Small intestine (tissue), 7 donors: ENCODE data around the gene FBXO47. TPM values are rescaled to one million over a fixed set of nuclear protein-coding genes. Genes with fewer than 3 reads are reported as not detected.
"Not testable (repeated sequence)": the region's sequence is repeated elsewhere in the genome, so short reads cannot be mapped to it uniquely, and the experiment has no call there.

Source experiments
- DNase-seq, 2 donors: peaks; one replicate each; pipeline versions ENCODE4 v3.0.0 to v3.0.0-alpha.2; 2013
- FAIRE-seq: peaks from 2 replicates; lab custom pipeline; 2012; peaks lifted over from hg19 to GRCh38; lab: Jason Lieb, UNC
- H3K27ac ChIP-seq, 3 donors: one replicate each; pipeline ENCODE4 v1.5.1; 2013; ENCODE audit warnings: low read length in 2 of 3, mild to moderate bottlenecking in 2 of 3, control low read depth in 1 of 3, inconsistent platforms in 1 of 3, low read depth in 1 of 3, moderate library complexity in 1 of 3
- H3K27me3 ChIP-seq, 3 donors: one replicate each; pipeline ENCODE4 v1.6.1; 2013; ENCODE audit warnings: low read length in 3 of 3, inconsistent platforms in 1 of 3; ENCODE audit not compliant: control insufficient read depth in 3 of 3, insufficient read depth in 3 of 3
- H3K36me3 ChIP-seq, 3 donors: one replicate each; pipeline ENCODE4 v1.6.1; 2013; ENCODE audit warnings: low read length in 3 of 3, inconsistent platforms in 1 of 3, low read depth in 1 of 3, mild to moderate bottlenecking in 1 of 3, moderate library complexity in 1 of 3; ENCODE audit not compliant: control insufficient read depth in 3 of 3, insufficient read depth in 2 of 3
- H3K4me1 ChIP-seq, 3 donors: one replicate each; pipeline ENCODE4 v1.6.1; 2013; ENCODE audit warnings: low read length in 2 of 3, inconsistent platforms in 1 of 3, low read depth in 1 of 3, mild to moderate bottlenecking in 1 of 3, moderate library complexity in 1 of 3; ENCODE audit not compliant: control insufficient read depth in 3 of 3, insufficient read depth in 2 of 3
- H3K4me3 ChIP-seq, 3 donors: one replicate each; pipeline ENCODE4 v1.5.1; 2013; ENCODE audit warnings: low read length in 3 of 3, control low read depth in 1 of 3, inconsistent platforms in 1 of 3, low read depth in 1 of 3, mild to moderate bottlenecking in 1 of 3, moderate library complexity in 1 of 3
- H3K9me3 ChIP-seq, 2 donors: one replicate each; pipeline ENCODE4 v1.6.1; 2013; ENCODE audit warnings: low read depth in 1 of 2, low read length in 1 of 2; ENCODE audit not compliant: control insufficient read depth in 2 of 2, insufficient read depth in 1 of 2
- WGBS, 3 donors: extraction: QIAGEN DNeasy Blood & Tissue Kit; methylation state at CpG; one replicate each; pipeline ENCODE4 v1.1.7; 2013; 5-methylcytosine and 5-hydroxymethylcytosine counted together
- polyA plus RNA-seq, 4 donors: library from polyadenylated mRNA; stranded (reverse) in 3 of 4; unstranded in 1 of 4; fragments of 200-250 nt in 3 of 4; fragments of 120-200 nt in 1 of 4; gene quantifications; one replicate each; pipeline versions ENCODE4 v1.2.1 to v1.2.3, GENCODE V29; 2013
- donor health status: healthy with polysubstance abuse.
- donor health status: control.
- donor health status: control.
- donor health status: Bipolar disorder and iron deficiency.
- donor health status: healthy.

Gene FBXO47
- polyA plus RNA-seq, 4 donors = 0.01 TPM; not detected in 3

DNA sequence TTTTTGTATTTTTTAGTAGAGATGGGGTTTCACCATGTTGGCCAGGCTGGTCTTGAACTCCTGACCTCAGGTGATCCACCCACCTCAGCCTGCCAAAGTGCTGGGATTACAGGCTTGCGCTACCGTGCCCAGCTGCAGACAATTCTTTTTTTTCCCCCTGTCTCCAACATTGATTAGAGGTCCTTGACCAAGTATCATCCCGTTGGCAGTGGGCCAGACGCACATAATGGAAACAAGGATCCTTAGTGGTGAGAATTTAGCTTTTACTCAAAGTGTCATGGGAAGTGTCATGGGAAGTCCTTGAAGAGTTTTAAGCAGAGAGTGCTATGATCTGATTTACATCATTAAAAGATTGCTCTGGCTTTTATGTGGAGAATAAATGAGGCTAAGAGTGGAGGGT lies 2.1 kb upstream of the FBXO47 start:
- DNase-seq (no peak), FAIRE-seq (no peak)
- Histone ChIP-seq H3K36me3 (no peaks in the 10 kb centered on the region), H3K27me3 (no peaks in the 10 kb centered on the region), H3K9me3 (peaks cover 0 to 3% of the 10 kb centered on the region in 2 donors), H3K27ac (no peak overlapping the region), H3K4me3 (no peak overlapping the region), H3K4me1 (peaks cover 0 to 5% (median 2%) of the 10 kb centered on the region in 3 donors)
- WGBS, 3 donors = 66 to 74% (median 72%) methylated on average over 4 of the region's 4 CpGs

DNA sequence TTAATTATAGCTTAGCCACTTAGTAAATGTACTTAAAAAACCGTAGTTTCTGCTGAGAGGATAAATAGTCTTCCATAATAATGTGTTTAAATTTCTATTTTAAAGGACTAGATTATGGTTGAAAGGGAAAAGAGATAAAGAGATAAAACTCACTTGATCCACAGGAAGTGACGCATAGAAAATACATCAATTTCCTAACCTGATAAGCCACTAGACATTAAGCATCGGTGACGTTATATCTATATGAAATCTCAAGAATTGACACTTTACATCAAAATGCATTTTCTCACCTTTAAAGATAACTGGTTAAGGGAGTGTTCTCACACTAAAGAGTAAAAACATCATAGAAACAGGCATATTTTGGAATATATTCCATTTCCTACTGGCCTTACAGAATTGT lies 5.8 kb downstream of the FBXO47 start:
- Histone ChIP-seq H3K9me3 (no peaks in the 10 kb centered on the region), H3K27ac (no peak overlapping the region), H3K4me1 (no peaks in the 10 kb centered on the region), H3K27me3 (no peaks in the 10 kb centered on the region), H3K4me3 (no peak overlapping the region), H3K36me3 (no peaks in the 10 kb centered on the region)
- DNase-seq = no peak
- no peak for FAIRE-seq
- WGBS, 3 donors = 52 to 66% (median 55%) methylated on average over 4 of the region's 4 CpGs

GRCh38 chr17:38960402-38960801 lies 6.8 kb downstream of the FBXO47 start:
- H3K27me3 ChIP-seq = no peaks in the 10 kb centered on the region
- no peak for DNase-seq
- FAIRE-seq = no peak
- no peak overlapping the region for H3K4me3 ChIP-seq
- H3K4me1 ChIP-seq = no peaks in the 10 kb centered on the region
- 58 to 88% (median 71%) methylated on average over 4 to 5 of the region's 5 CpGs for whole genome bisulfite sequencing, 3 donors
- H3K9me3 ChIP-seq = no peaks in the 10 kb centered on the region
- H3K27ac ChIP-seq = no peak overlapping the region
- H3K36me3 ChIP-seq = no peaks in the 10 kb centered on the region

DNA sequence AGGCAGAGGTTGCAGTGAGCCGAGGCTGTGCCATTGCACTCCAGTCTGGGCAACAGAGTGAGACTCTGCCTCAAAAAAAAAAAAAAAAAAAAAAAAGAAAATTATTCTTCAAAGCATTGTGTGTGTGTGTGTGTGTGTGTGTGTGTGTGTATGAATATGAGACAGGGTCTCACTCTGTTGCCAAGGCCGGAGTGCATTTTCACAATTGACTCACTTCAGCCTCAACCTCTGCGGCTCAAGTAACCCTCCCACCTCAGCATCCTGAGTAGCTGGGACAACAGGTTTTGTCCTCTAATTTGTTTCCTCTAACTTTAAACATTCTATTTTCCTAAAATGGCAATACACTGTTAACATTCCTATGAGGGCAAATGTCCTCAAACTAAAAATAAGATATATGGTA lies 7.7 kb downstream of the FBXO47 start:
- FAIRE-seq (no peak), DNase-seq (no peak)
- 75 to 91% (median 85%) methylated on average over 3 of the region's 3 CpGs for WGBS, 3 donors
- no peak overlapping the region for H3K4me3 ChIP-seq
- H3K27me3 ChIP-seq = no peaks in the 10 kb centered on the region
- no peak overlapping the region for H3K27ac ChIP-seq
- no peaks in the 10 kb centered on the region for H3K9me3 ChIP-seq
- no peaks in the 10 kb centered on the region for H3K36me3 ChIP-seq
- H3K4me1 ChIP-seq = no peaks in the 10 kb centered on the region

GRCh38 chr17:38958756-38959155 lies 8.4 kb downstream of the FBXO47 start:
- FAIRE-seq = no peak
- no peak overlapping the region for H3K27ac ChIP-seq
- no peak overlapping the region for H3K4me3 ChIP-seq
- no peak for DNase-seq
- no peaks in the 10 kb centered on the region for H3K27me3 ChIP-seq
- no peaks in the 10 kb centered on the region for H3K4me1 ChIP-seq
- no peaks in the 10 kb centered on the region for H3K36me3 ChIP-seq
- H3K9me3 ChIP-seq = no peaks in the 10 kb centered on the region

GRCh38 chr17:38958326-38958725 lies 8.9 kb downstream of the FBXO47 start:
- H3K36me3 ChIP-seq = no peaks in the 10 kb centered on the region
- no peaks in the 10 kb centered on the region for H3K4me1 ChIP-seq
- H3K27ac ChIP-seq = no peak overlapping the region
- no peaks in the 10 kb centered on the region for H3K9me3 ChIP-seq
- no peak overlapping the region for H3K4me3 ChIP-seq
- FAIRE-seq (no peak), DNase-seq (no peak)
- no peaks in the 10 kb centered on the region for H3K27me3 ChIP-seq
- WGBS, 3 donors = 3 to 5% (median 5%) methylated on average over 1 of the region's 1 CpG

DNA sequence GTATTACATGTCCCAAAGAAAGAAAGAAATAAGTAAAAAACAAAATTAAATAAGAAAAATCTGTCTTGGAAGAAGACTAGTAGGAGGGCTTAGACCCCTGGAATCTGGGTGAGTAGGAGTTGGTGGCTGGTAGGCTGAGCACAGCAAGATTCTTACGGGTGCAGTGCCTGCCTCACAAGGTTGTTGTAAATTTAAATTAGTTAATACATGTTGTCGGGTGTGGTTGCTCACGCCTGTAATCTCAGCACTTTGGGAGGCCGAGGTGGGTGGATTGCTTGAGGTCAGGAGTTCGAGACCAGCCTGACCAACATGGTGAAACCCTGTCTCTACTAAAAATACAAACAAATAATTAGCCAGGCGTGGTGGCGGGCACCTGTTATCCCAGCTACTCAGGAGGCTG lies 13.4 kb downstream of the FBXO47 start:
- not testable (repeated sequence) for FAIRE-seq, H3K36me3 ChIP-seq, H3K4me1 ChIP-seq, DNase-seq, H3K4me3 ChIP-seq, H3K27me3 ChIP-seq, H3K9me3 ChIP-seq, H3K27ac ChIP-seq
- WGBS, 3 donors = 73 to 80% (median 75%) methylated on average over 7 of the region's 7 CpGs

DNA sequence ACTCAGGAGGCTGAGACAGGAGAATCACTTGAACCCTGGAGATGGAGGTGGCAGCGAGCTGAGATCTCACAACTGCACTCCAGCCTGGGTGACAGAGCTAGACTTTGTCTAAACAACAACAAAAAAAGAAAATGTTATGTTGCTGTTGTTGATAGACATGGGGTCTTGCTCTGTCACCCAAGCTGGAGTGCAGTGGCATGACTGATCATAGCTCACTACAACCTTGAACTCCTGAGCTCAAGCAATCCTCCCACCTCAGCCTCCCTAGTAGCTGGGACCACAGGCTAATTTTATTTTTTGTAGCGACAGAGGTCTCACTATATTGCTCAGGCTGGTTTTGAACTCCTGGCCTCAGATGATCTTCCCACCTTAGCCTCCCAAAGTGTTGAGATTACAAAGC lies 20.0 kb downstream of the FBXO47 start:
- FAIRE-seq = no peak
- Histone ChIP-seq H3K4me1 (no peaks in the 10 kb centered on the region), H3K4me3 (no peak overlapping the region), H3K9me3 (no peaks in the 10 kb centered on the region), H3K36me3 (no peaks in the 10 kb centered on the region), H3K27me3 (no peaks in the 10 kb centered on the region), H3K27ac (no peak overlapping the region)
- WGBS, 3 donors = 87 to 96% (median 89%) methylated on average over 2 of the region's 2 CpGs
- no peak for DNase-seq

DNA sequence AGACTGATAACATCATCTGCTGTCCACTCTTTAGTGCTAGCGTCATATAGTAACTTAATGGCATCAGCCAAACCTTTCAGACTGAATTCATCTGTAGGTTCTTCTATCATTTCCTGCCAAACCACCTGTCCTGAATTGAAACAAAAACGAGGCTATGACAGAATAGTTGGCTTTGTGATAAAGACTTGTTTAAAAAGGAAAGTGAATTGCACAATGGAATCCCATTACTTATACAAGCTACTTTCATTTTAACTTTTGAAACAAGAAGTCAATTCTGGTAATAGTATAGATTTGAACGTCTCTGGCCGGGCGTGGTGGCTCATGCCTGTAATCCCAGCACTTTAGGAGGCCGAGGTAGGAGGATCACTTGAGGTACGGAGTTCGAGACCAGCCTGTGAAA lies 23.6 kb downstream of the FBXO47 start:
- WGBS, 3 donors = 35 to 51% (median 36%) methylated on average over 8 of the region's 8 CpGs
- no peaks in the 10 kb centered on the region for H3K4me1 ChIP-seq
- H3K36me3 ChIP-seq = no peaks in the 10 kb centered on the region
- DNase-seq (no peak), FAIRE-seq (no peak)
- no peaks in the 10 kb centered on the region for H3K27me3 ChIP-seq
- H3K9me3 ChIP-seq = no peaks in the 10 kb centered on the region
- no peak overlapping the region for H3K27ac ChIP-seq
- H3K4me3 ChIP-seq = no peak overlapping the region
